Measurements from ENCODE around the gene ACOT8. TPM values are rescaled to one million over a fixed set of nuclear protein-coding genes. Genes with fewer than 3 reads are reported as not detected.

The ACOT8 gene
- 10 to 100 TPM; 21.9 to 32.6 (median 27.1) TPM for total RNA-seq

DNA sequence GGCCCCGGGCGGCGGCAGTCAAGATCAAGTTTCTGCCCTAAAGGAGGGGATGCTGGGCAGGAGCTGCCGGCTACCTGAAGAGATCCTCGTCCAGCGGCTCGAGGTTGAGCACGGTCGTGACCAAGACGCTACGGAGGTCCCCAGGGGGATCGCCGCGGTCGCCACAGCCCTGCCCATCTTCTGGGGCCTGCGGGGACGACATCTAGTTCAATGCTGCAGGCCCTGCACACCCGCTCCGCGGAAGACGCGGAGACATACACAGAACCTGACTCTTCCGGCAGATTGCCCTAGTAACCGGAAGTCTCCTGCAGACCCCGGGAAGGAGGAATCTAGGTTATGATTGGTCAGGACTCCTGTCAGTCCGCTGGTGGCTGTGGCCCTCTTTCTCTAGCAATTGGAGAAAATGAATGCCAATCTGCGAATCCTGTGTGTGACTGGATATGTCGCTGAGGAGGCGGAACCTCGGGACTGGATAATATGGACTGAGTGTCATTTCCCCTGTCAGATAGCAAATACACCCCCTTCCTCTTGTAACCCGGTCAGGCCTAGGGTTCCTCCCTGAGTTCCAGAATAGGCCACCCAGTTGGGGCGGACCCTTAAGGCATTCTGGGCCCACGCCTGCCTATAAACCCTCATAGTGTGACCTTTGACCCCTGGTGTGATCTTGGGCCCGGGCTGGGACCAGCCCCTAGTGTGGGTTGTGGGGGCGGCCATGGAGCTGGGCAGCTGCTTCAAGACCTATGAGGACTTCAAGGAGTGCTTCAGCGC, at the start of gene ACOT8, which contains the start of gene ZSWIM3:
Gene ACOT8 (minus strand): TSS at position 279 of the 768 bp plus-strand sequence. CDS start 77 bp downstream, at position 202.
Gene ZSWIM3 (plus strand): TSS at position 501 of the 768 bp plus-strand sequence. CDS start 212 bp downstream, at position 713.
- TF ChIP-seq, protein P1, sequence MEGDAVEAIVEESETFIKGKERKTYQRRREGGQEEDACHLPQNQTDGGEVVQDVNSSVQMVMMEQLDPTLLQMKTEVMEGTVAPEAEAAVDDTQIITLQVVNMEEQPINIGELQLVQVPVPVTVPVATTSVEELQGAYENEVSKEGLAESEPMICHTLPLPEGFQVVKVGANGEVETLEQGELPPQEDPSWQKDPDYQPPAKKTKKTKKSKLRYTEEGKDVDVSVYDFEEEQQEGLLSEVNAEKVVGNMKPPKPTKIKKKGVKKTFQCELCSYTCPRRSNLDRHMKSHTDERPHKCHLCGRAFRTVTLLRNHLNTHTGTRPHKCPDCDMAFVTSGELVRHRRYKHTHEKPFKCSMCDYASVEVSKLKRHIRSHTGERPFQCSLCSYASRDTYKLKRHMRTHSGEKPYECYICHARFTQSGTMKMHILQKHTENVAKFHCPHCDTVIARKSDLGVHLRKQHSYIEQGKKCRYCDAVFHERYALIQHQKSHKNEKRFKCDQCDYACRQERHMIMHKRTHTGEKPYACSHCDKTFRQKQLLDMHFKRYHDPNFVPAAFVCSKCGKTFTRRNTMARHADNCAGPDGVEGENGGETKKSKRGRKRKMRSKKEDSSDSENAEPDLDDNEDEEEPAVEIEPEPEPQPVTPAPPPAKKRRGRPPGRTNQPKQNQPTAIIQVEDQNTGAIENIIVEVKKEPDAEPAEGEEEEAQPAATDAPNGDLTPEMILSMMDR (IDR thresholded peaks at IDR 0.05; ENCODE audit: low read depth): no peak

GRCh38 chr20:45905505-45906079, 48.4 kb upstream of the ACOT8 start:
- TF ChIP-seq, protein P1 (IDR thresholded peaks at IDR 0.05; ENCODE audit: low read depth): no peak

DNA sequence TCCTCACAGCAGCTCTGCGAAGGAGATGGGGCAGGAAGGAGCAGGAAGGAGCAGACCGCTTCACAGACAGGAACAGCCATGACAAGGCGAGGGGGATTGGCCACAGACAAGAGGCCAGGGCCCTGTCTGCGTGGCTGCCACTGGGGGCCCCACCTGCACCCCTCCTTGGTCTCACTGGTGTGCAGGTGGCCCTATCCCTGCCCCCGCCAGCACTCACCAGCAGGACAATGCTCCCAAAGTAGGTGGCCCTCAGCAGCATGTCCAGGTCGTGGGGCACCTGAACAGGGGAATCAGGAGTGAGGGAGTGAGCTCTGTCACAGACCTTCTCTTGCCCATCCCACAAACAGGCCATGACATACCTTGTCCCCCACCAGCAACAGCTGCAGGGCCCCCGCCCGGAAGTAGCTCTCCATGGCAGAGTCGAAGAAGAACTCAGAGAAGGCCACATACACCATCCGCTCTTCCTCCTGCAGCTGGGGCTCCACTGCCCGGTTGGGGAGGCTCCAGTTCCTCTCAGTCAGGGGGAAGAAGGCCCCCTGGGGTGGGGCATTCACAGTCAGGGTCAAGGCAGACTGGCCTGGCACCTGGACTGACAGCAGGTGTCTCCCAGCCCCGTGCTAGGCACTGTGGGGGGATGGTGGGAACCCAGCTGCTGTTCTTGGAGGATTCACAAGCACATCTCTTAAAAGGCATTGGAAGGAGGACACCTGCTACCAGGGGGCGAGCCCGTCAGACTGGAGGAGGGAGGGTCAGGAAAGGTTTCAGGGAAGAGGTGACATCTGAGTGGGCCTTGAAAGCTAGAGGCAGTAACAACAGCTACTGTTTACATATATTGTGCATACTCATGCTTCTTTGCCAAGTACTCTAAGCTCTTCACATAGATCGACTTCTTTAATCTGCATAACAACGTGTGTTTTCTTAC, 47.7 kb upstream of the ACOT8 start:
- TF ChIP-seq, protein P1 (IDR thresholded peaks at IDR 0.05; ENCODE audit: low read depth): no peak

GRCh38 chr20:45902199-45902701, 45.1 kb upstream of the ACOT8 start:
- TF ChIP-seq, protein P1 (IDR thresholded peaks at IDR 0.05; ENCODE audit: low read depth): no peak

DNA sequence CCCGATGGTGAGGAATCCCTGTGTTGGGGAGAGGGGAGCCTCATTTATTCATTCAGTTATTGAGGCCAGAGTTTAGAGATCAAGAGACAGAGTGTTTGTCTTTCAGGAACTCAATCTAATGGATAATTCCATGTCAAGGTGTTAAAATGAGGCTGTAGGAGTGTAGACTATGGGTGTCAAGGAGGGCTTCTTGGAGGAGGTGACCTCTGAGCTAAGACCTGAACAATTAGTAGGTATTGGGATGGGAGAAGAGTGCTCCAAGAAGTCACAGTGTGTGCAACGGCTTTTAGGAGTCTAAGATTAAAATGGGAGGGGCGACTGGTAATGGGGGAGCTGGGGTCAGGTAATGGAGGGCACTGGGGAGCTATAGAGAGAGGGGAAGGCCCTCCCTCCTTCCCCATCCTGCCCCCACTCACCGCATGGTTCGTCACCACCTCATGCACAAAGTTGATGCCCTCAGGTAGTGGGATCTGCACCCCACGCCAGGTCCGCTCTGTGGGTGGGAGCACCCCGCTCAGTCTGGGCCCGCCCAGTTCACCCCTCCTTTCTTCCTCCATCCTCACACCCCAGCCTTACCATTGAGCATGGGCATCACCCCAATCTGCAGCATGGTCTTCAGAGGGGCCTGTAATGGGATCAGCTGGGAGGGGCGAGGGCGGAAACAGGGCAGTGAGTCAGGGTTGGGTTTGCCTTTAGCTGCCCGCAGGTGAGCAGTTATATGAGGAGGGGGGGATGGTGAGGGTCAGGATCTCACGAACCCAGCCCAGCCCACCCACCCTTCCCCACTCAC, 42.0 kb upstream of the ACOT8 start:
- TF ChIP-seq, protein P1 (IDR thresholded peaks at IDR 0.05; ENCODE audit: low read depth): no peak

GRCh38 chr20:45898285-45898684, 41.1 kb upstream of the ACOT8 start:
- TF ChIP-seq, protein P1 (IDR thresholded peaks at IDR 0.05; ENCODE audit: low read depth): no peak
